DOHH2 (cell line): Measurements from ENCODE around the gene KIAA1671.

ENCODE experiments used
- EZH2phosphoT487 ChIP-seq: fragments of 200-600 bp; sonication (generic); IDR thresholded peaks from 2 replicates; pipeline ENCODE4 v1.6.1; 2017; ENCODE audit warnings: borderline replicate concordance, mild to moderate bottlenecking, antibody characterized with exemption, low read length, moderate library complexity, mixed read lengths
- TF ChIP-seq, protein P1 (sequence below): fragments of 200-600 bp; sonication (generic); IDR thresholded peaks from one replicate; pipeline ENCODE4 v1.5.1; 2014; ENCODE audit warnings: antibody characterized with exemption, mild to moderate bottlenecking, low read depth, low read length; ENCODE audit not compliant: poor library complexity, severe bottlenecking

DNA sequence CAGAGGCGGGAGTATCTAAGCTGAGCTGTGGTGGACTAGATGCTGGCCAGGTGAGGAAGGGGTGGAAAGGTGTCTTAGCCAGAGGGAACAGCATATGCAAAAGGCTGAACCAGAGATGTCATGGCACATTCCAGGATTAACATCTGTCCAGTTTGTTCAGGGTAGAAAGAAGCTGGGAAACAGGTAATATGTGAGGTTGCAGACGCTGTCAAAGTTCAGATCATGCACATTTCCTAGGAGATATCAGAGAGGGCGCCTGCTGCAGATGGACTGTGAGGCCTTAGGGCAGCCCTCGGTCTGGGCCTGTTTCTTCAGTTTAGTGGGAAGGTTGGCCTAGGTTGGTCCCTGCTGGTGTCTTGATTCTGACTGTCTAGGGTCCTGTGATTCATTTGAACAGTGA lies 149.5 kb downstream of the KIAA1671 start:
- TF ChIP-seq, protein P1, sequence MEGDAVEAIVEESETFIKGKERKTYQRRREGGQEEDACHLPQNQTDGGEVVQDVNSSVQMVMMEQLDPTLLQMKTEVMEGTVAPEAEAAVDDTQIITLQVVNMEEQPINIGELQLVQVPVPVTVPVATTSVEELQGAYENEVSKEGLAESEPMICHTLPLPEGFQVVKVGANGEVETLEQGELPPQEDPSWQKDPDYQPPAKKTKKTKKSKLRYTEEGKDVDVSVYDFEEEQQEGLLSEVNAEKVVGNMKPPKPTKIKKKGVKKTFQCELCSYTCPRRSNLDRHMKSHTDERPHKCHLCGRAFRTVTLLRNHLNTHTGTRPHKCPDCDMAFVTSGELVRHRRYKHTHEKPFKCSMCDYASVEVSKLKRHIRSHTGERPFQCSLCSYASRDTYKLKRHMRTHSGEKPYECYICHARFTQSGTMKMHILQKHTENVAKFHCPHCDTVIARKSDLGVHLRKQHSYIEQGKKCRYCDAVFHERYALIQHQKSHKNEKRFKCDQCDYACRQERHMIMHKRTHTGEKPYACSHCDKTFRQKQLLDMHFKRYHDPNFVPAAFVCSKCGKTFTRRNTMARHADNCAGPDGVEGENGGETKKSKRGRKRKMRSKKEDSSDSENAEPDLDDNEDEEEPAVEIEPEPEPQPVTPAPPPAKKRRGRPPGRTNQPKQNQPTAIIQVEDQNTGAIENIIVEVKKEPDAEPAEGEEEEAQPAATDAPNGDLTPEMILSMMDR = no peak
- no peak for TF ChIP-seq EZH2phosphoT487
